ENCODE data around the gene ERP44. TPM values are rescaled to one million over a fixed set of nuclear protein-coding genes. Genes with fewer than 3 reads are reported as not detected.

The ERP44 gene
- total RNA-seq, 1 donor from 2014 or later: 18.0 TPM

DNA sequence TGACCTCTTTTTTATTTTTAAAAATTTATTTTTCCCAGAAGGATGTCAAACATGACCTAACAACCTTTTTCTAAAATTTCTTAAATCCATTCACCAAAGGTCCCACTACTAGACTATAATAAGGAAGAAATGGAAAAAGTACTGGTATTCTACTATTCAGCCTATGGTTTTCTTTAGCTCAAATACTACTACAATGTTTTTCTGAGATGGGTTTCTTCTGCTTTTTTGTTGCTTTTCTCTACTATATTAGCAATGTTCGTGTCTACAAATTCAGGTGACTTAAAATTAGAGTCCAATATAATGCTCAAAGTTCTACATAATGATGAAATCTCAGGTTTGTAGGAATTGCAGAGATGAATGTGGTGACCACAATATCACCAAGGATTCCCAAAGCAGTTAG lies 7.9 kb downstream of the ERP44 start:
- Mint-ChIP-seq H3K9me3 (no peaks in the 10 kb centered on the region), H3K4me1 (no peaks in the 10 kb centered on the region), H3K27ac (no peak overlapping the region), H3K27me3 (ENCODE audit: insufficient read depth, low read depth) (no peaks in the 10 kb centered on the region), H3K36me3 (no peaks in the 10 kb centered on the region), H3K4me3 (no peak overlapping the region)
- no peak overlapping the region for H3K9ac ChIP-seq
- H3K79me2 ChIP-seq (ENCODE audit: low read depth): peaks cover 66% of the 10 kb centered on the region
- no peaks in the 10 kb centered on the region for H3K4me1 ChIP-seq
- no peak overlapping the region for H3K27ac ChIP-seq
- no peaks in the 10 kb centered on the region for H3K9me3 ChIP-seq (ENCODE audit: low read depth)
- no peak overlapping the region for H2AFZ ChIP-seq (replicated peaks)
- no peak overlapping the region for H3K4me2 ChIP-seq
- TF ChIP-seq EZH2 (IDR thresholded peaks at IDR 0.05): no peak
- no peak for TF ChIP-seq EZH2phosphoT487 (IDR thresholded peaks at IDR 0.05)
- TF ChIP-seq, protein P1, sequence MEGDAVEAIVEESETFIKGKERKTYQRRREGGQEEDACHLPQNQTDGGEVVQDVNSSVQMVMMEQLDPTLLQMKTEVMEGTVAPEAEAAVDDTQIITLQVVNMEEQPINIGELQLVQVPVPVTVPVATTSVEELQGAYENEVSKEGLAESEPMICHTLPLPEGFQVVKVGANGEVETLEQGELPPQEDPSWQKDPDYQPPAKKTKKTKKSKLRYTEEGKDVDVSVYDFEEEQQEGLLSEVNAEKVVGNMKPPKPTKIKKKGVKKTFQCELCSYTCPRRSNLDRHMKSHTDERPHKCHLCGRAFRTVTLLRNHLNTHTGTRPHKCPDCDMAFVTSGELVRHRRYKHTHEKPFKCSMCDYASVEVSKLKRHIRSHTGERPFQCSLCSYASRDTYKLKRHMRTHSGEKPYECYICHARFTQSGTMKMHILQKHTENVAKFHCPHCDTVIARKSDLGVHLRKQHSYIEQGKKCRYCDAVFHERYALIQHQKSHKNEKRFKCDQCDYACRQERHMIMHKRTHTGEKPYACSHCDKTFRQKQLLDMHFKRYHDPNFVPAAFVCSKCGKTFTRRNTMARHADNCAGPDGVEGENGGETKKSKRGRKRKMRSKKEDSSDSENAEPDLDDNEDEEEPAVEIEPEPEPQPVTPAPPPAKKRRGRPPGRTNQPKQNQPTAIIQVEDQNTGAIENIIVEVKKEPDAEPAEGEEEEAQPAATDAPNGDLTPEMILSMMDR (IDR thresholded peaks at IDR 0.05): no peak
- no peaks in the 10 kb centered on the region for H3K27me3 ChIP-seq
- H3K36me3 ChIP-seq: no peaks in the 10 kb centered on the region
- no peak overlapping the region for H3K4me3 ChIP-seq
- no peaks in the 10 kb centered on the region for H3F3A ChIP-seq (ENCODE audit: low read depth)
- DNase-seq (ENCODE audit: low spot score): no peak
- peaks cover 9% of the 10 kb centered on the region for H4K20me1 ChIP-seq (ENCODE audit: low read depth)

DNA sequence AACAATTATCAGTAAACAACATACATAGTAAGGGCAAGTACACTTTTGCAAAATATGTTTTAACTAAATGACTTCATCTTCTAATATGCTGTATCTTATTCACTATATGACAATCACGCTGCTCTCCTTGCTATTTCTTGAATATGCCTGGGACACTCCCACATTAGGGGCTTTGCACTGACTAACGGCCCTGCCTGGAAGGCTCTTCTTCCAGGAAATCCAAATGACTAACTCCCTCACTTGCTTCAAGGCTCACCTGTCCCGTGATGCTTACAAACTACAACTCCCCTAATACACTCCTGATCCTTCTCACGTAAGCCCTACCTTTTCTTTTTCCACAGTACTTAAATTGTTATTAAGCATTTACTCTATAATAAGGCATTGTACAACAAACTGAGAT lies 10.6 kb downstream of the ERP44 start:
- Histone ChIP-seq H3K36me3 (no peaks in the 10 kb centered on the region), H3K9me3 (ENCODE audit: low read depth) (no peaks in the 10 kb centered on the region), H3K4me3 (no peak overlapping the region), H3K79me2 (ENCODE audit: low read depth) (peaks cover 61% of the 10 kb centered on the region), H2AFZ (replicated peaks) (no peak overlapping the region), H3K4me2 (no peak overlapping the region), H3F3A (ENCODE audit: low read depth) (no peaks in the 10 kb centered on the region), H3K27me3 (no peaks in the 10 kb centered on the region), H3K27ac (peak overlapping the region; percentile 30), H4K20me1 (ENCODE audit: low read depth) (peaks cover 16% of the 10 kb centered on the region), H3K4me1 (no peaks in the 10 kb centered on the region), H3K9ac (no peak overlapping the region)
- Mint-ChIP-seq H3K27me3 (ENCODE audit: insufficient read depth, low read depth) (no peaks in the 10 kb centered on the region), H3K4me1 (peaks cover 3% of the 10 kb centered on the region), H3K36me3 (no peaks in the 10 kb centered on the region), H3K27ac (no peak overlapping the region), H3K4me3 (no peak overlapping the region), H3K9me3 (no peaks in the 10 kb centered on the region)
- DNase-seq (ENCODE audit: low spot score): no peak
- TF ChIP-seq EZH2 (IDR thresholded peaks at IDR 0.05) (no peak), EZH2phosphoT487 (IDR thresholded peaks at IDR 0.05) (no peak)
- TF ChIP-seq, protein P1 (IDR thresholded peaks at IDR 0.05): no peak

DNA sequence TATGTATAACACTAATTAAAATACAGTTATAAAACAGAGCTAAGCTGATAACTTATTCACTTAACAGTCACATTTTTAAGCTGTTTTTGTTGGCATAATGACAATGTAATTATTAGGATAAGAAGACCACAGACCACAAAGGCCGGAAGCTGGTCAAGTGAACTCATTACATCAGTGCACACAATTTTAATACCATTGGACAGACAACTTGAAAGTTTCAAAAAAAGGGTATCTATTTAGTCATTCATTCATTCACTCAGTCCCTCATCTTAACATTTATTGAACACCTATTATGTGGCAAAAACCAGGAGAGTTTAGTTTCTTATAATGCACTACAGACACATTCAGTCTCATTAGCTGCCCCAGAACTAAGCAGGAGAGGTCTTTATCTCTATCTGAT lies 11.6 kb downstream of the ERP44 start:
- no peaks in the 10 kb centered on the region for H3K9me3 ChIP-seq (ENCODE audit: low read depth)
- no peaks in the 10 kb centered on the region for H3K4me1 ChIP-seq
- H3F3A ChIP-seq (ENCODE audit: low read depth): no peaks in the 10 kb centered on the region
- Mint-ChIP-seq H3K4me1 (peaks cover 3% of the 10 kb centered on the region), H3K27me3 (ENCODE audit: insufficient read depth, low read depth) (no peaks in the 10 kb centered on the region), H3K27ac (no peak overlapping the region), H3K4me3 (no peak overlapping the region), H3K9me3 (no peaks in the 10 kb centered on the region), H3K36me3 (no peaks in the 10 kb centered on the region)
- H2AFZ ChIP-seq (replicated peaks): no peak overlapping the region
- H3K9ac ChIP-seq: no peak overlapping the region
- peaks cover 65% of the 10 kb centered on the region for H3K79me2 ChIP-seq (ENCODE audit: low read depth)
- H3K27ac ChIP-seq: no peak overlapping the region
- no peaks in the 10 kb centered on the region for H3K27me3 ChIP-seq
- H4K20me1 ChIP-seq (ENCODE audit: low read depth): peaks cover 14% of the 10 kb centered on the region
- TF ChIP-seq, protein P1 (IDR thresholded peaks at IDR 0.05): no peak
- TF ChIP-seq EZH2phosphoT487 (IDR thresholded peaks at IDR 0.05): no peak
- TF ChIP-seq EZH2 (IDR thresholded peaks at IDR 0.05): no peak
- H3K36me3 ChIP-seq: no peaks in the 10 kb centered on the region
- no peak overlapping the region for H3K4me3 ChIP-seq
- no peak overlapping the region for H3K4me2 ChIP-seq
- DNase-seq (ENCODE audit: low spot score): no peak
